Myocyte (in vitro differentiated cells): ENCODE results near the gene CD70. TPM values are rescaled to one million over a fixed set of nuclear protein-coding genes. Genes with fewer than 3 reads are reported as not detected.
"Not testable (repeated sequence)": the region's sequence is repeated elsewhere in the genome, so short reads cannot be mapped to it uniquely, and the experiment has no call there.

Experiments used
- DNase-seq: peaks from one replicate; pipeline ENCODE4 v3.0.0-alpha.2; 2012; ENCODE audit warnings: low read depth
- total RNA-seq: library from RNA; depleted of rRNA; stranded (reverse); fragments of >200 nt; gene quantifications from 2 replicates; pipeline ENCODE4 v1.2.3, GENCODE V29; 2014

The CD70 gene
- total RNA-seq, 1 donor from 2014 or later: 0.64 TPM

DNA sequence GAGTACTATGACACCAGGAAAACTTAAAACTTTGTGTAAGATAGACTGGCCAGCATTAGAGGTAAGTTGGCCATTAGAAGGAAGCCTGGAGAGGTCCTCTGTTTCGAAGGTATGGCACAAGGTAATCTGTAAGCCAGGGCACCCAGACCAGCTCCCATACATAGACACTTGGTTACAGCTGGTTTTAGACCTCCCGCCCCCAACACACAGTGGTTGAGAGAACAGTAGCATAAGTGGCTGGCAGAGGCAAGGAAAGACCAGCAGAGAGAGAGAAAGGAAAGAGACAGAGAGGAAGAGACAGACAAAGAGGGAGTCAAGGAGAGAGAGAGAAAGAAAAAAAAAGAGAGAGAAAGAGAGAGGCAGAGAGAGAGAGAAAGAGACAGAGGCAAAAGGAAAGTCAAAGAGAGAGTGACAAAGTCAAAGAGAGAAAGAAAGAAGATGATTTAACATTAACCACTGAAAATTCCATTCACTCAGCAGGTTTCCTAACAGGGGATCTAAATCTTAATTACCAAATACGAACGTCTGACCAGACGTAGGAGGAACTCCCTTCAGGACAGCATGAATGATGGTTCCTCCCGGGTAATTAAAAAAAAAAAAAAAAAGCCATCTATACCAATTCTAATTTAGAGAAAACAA lies 7.4 kb upstream of the CD70 start:
- DNase-seq: not testable (repeated sequence)

DNA sequence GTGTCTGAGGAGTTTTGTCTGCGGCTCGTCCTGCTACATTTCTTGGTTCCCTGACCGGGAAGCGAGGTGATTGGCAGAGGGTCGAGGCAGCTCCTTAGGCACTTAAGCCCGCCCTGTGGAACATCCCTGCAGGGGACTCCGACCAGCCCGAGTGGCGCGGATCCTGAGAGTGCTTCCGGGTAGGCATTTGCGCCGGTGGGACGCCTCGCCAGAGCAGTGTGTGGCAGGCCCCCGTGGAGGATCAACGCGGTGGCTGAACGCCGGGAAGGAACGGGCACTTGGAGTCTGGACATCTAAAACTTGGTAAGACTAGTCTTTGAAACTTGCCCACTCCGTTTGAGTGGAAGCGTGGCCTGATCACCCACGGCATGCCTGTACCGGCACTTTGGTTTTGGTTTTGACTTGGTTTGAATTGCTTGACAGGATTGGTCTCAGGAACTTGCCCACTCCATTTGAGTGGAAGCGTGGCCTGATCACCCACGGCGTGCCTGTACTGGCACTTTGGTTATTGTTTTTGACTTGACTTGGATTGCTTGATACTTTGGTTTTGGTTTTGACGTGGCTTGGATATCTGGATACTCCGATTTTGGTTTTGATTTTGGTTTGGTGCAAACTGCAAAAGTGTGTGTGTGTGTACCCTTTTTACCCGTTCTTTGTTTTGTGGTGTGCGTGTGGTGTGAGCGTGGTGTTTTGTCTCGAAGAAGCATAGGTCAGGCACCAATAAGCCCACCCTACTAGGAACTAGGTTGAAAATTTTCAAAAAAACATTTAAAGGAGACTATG lies 6.7 kb upstream of the CD70 start:
- DNase-seq: not testable (repeated sequence)

DNA sequence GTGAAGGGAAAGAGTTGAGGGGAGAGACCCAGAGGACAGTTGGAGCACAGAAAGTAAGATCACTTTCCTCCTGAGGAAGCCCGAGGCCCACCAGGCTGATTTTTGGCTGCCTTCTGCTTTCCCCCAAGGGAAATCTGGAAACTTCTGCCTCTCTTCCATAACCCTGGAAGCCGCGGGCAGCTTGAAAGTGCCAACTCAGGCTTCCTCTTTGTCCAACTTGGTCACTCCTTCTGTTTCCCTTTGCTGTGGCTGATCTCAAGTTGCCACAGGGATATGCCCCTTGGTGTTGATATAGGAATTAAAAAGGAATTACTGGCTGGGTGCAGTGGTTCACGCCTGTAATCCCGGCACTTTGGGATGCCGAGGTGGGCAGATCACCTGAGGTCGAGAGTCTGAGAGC lies 5.7 kb upstream of the CD70 start:
- DNase-seq: no peak

DNA sequence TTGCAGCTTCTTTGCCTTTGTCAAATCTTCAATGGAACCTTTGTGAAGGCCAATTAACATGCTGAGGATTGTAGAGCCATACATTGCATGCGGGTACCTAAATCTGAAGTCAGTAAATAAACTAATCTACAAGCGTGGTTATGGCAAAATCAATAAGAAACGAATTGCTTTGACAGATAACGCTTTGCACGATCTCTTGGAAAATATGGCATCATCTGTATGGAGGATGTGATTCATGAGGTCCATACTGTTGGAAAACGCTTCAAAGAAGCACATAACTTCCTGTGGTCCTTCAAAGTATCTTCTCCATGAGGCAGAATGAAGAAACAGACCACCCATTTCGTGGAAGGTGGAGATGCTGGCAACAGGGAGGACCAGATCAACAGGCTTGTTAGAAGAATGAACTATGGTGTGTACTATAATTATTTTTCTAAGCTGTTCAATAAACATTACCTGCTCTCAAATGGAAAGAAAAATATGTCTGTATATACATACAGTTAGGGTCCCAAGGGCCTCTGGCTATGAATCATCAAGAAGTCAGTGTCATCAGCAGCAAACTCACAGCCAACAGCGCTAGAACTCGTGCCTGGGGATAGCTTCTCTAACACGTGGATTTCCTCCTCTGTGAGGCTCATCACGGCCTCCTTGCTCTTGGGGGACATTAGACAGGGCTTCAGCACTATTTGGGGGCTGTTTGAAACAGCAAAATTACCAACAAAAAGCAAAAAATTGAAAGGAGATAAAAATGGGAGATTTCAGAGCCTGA lies 2.9 kb upstream of the CD70 start:
- DNase-seq: no peak

- DNase-seq: no peak
Measured at GRCh38 chr19:6590258-6590826, 608 bp downstream of the CD70 start.

- DNase-seq: no peak
Measured at GRCh38 chr19:6589711-6590257, 1.2 kb downstream of the CD70 start.

DNA sequence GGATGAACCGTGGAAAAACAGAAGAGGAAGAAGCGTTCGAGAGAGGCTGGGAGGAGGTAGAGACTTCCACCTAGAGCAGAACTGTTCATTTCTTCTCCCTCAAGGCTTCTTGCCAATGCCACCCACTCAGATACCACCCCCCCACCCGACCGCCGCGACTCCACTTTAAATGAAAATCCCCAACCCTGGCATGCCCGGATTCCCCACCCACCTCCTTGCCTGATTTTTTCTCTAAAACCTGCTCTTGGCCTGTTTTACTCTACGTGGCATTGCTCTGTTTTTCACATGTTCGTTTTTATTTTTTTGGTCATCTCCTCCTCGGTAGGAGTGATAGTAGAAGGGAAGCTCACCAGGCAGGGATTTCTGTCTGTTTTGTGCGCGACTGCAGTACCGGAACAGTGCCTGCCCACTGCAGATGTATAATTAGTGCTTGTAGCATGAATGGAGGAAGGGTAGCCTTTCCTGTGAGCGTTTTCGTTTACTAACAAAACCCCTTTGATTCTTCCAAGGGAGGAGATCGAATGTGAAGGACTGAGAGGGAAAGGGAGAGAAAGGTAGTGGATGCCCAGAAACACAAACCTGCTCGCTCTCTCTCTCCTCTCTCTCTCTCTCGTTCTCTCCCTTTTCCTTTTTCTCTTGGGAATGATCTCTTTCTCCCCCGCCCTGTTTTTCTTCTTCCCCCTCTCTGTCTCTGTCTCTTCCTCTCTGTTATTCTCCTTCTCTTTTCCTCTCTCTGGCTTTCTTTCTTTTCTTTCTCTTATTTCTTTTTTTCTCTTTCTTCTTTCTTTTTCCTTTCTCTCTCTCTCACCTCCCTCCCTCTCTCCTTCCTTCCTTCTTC lies 2.2 kb downstream of the CD70 start:
- DNase-seq: no peak

GRCh38 chr19:6587998-6588507 lies 2.9 kb downstream of the CD70 start:
- DNase-seq: no peak

DNA sequence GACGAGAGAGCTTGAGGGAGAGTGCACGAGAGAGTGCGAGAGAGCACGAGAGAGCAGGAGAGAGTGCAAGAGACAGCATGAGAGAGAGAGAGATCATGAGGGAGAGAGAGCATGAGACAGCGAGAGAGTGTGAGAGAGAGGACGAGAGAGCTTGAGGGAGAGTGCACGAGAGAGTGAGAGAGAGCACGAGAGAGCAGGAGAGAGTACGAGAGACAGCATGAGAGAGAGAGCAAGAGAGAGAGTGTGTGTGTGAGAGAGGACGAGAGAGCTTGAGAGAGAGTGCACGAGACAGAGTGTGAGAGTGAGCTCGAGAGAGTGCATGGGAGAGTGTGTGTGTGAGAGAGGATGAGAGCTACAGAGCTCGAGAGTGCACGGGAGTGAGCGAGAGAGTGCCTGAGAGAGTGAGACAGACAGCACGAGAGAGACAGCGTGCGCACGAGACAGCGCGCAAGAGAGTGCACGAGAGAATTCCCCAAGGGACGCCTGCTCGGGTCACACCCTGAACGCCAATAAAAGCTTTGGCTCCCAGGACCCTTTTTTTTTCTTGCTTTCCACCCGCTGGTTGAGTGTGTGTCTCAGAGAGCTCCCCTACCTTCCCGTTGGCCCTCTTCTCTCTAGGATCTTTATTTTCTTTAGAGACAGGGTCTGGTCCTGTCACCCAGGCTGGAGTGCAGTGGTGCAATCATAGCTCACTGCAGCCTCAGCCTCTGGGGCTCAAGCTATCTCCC lies 3.7 kb downstream of the CD70 start:
- DNase-seq: no peak

DNA sequence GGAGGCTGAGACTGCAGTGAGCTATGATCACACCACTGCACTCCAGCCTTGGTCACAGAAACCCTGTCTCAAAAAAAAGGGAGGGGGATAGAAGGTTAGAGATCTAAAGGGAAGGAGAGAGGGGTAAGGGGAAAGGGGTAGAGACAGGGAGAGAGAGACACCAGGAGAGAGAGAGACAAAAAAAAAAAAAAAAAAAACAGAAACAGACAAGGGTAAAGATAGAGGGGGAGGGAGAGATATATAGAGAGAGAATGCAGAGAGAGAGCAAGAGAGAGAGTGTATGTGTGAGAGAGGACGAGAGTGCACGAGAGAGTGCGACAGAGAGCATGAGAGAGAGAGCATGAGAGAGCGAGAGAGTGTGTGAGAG lies 4.2 kb downstream of the CD70 start:
- no peak for DNase-seq

GRCh38 chr19:6586056-6586455 lies 4.9 kb downstream of the CD70 start:
- DNase-seq: no peak

DNA sequence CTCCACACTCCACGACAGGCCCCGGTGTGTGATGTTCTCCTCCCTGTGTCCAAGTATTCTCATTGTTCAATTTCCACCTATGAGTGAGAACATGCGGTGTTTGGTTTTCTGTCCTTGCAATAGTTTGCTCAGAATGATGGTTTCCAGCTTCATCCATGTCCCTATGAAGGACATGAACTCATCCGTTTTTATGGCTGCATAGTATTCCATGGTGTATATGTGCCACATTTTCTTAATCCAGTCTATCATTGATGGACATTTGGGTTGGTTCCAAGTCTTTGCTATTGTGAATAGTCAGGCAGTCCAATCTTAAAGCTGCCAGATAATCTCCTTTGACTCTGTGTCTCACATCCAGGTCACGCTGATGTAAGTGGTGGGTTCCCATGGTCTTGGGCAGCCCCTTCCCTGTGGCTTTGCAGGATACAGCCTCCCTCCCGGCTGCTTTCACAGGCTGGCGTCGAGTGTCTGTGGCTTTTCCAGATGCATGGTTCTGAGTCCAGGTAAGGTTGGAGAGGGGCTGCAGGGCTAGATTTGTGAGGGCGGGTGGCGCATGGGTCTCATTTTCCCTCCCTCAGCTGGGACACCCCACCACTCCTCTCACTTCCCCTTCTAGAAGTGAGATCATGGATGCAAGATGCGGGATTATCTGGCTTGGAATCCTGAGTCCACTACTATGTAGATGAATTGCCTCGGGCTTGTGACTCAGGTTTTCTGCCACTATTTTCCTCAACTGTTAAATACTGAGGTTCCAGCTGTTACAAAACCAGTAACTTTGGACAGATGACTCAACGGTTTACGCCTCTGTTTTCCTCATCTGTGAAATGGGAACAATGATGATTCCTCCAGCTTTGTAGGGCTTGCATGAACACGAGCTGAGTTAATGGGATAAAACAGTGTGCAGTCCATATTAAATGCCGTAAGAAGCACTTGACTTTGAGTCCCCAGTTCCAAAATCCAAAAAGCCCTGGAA lies 8.2 kb downstream of the CD70 start:
- not testable (repeated sequence) for DNase-seq

DNA sequence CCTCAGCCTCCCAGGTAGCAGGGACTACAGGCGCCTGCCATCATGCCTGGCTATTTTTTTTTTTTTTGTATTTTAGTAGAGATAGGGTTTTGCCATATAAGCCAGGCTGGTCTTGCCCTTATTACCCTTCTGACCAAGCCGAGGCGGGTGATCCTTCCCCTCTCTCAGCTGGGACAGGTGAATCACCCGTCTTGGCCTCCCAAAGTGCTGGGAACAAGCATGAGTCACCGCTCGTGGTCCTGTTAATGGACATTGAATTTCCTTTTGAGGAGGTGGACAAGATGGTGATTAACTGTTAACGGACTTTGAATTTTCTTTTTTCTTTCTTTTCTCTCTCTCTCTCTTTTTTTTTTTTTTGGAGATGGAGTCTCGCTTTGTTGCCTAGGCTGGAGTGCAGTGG lies 10.6 kb downstream of the CD70 start:
- DNase-seq: peak; percentile 71

DNA sequence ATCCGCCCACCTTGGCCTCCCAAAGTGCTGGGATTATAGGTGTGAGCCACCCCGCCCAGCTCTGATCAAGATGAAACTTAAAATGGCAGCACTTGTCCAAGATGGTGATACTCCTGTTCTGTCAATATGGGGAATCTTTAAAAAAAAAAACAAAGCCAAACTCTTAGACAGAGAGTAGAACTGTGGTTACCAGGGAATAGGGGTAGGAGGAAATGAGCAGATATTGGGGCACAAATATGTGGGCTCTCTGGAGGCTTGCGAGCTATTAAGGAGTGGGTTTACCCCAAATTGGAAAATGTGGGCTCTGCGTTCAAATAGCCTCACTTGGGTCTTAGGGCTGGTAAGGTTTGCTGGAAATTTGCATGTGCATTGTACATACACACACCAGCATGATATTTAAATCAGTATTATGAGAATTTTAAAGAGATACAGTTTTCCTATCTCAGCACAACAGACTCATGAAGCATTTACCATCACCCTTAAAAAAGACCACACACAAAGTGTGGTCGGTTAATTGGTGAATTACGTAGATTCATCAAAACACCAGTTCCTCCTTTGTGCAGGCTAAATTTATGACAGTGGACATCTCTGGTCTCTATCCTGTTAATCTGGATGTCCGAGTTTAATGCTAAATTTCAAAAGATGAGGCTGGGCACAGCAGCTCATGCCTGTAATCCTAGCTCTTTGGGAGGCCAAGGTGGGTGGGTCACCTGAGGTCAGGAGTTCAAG lies 11.3 kb downstream of the CD70 start:
- DNase-seq: no peak

DNA sequence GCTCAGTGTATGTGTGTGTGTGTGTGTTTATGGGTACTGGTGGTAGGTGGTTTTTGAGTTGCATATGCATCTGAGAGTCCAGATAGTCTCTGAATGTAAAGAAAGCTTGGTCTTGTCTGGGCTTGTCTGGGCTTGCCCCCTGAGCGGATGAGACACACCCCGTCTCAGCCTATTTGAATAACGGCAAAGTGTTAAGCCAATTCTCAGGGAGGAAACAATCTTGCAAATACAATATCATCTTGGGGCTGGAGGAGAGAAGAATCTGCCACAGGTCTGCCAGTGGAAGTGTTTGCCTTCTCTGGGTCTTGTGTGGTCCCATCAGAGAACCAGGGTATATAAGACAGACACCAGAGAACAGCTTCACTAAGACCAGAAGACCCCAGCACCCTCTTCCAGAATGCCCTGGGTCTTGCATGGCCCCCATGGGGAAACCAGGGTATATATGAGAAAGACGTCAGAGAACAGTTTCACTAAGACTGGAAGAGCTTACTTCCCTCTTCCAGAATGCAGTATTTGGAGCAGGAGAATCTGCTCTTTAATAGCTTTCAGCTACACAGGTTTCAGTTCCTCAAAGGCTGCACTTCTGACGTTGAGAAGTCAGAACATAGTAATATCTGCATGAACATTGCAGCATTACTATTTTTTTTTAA lies 13.3 kb downstream of the CD70 start:
- peak; percentile 20 for DNase-seq

DNA sequence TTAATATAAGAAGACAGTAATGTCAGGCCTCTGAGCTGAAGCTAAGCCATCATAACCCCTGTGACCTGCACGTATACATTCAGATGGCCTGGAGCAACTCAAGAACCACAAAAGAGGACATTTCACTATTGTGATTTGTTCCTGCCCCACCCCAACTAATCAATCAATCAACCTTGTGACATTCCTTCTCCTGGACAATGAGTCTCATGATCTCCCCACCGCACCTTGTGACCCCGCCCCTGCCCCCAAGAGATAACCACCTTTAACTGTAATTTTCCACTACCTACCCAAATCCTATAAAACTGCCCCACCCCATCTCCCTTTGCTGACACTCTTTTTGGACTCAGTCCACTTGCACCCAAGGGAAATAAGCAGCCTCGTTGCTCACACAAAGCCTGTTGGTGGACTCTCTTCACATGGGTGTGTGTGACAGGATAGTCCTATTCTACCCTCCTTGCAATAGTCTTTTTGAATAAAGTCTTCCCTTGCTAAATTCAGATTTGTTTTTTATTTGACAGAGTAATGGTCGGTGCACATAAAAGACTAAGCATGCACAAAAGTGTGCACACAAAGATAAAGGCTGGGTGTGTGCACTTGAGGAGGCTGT lies 14.0 kb downstream of the CD70 start:
- DNase-seq: no peak

- no peak for DNase-seq
Measured at GRCh38 chr19:6573350-6573749, 17.6 kb downstream of the CD70 start.
